ENCODE data around the gene MTURN. TPM values are rescaled to one million over a fixed set of nuclear protein-coding genes. Genes with fewer than 3 reads are reported as not detected.

The MTURN gene
- total RNA-seq, 1 experiment from 2014 or later: 2.0 TPM

GRCh38 chr7:30148951-30149459 is 14.2 kb downstream of the MTURN start:
- no peaks in the 10 kb centered on the region for H3K27me3 ChIP-seq
- no peaks in the 10 kb centered on the region for H3K36me3 ChIP-seq

GRCh38 chr7:30149640-30150272 is 15.0 kb downstream of the MTURN start:
- H3K36me3 ChIP-seq: no peaks in the 10 kb centered on the region
- no peak overlapping the region for H3K4me3 ChIP-seq
- no peak for DNase-seq
- H3K9me3 ChIP-seq: no peaks in the 10 kb centered on the region
- no peaks in the 10 kb centered on the region for H3K27me3 ChIP-seq

More at GRCh38 chr7:30148951-30149459, 14.2 kb downstream of the MTURN start:
- no peaks in the 10 kb centered on the region for H3K9me3 ChIP-seq
- DNase-seq: no peak
- no peak overlapping the region for H3K4me3 ChIP-seq

DNA sequence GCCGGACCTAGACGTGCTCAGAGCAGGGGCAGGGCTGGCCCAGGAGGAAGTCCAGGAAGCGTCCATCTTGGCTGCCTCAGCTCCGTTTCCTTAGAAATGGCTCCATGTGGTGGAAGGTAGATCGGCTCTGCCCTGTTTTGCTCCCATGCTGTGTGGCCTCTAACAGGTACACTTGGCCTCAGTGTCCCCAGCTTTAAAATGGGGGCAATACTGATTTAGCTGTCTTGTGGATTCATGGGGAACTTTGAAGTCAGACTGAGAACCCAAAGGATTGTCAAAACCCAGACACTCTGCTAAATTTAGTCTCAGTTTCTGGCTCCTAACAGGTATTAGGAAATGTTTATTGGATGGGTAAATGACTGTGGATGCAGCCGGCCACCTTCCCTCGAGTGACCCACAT is 15.9 kb downstream of the MTURN start:
- DNase-seq: no peak
- Histone ChIP-seq H3K9me3 (no peaks in the 10 kb centered on the region), H3K4me3 (no peak overlapping the region), H3K36me3 (no peaks in the 10 kb centered on the region), H3K27me3 (no peaks in the 10 kb centered on the region)

DNA sequence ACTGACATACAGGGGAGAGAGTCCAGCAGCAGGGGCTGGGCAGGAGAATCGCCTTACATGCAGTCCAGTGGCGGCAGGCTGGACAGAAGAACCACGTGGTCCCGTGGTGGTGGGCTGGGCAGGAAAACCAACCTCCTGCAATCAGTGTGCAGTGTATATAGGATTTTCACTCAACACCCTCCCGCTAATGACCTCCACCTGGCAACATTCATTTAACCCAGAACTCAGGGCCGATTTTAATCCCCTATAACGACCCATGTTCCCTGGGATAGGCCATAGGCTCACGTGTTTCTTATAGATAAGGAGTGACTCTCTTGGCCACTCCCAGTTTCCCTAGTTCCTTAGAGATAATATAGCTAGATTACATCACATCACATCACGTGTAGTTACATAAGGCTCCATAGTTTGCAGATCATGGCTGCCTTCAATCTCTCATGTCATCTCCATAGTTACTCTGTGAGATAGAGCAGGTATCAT is 19.4 kb downstream of the MTURN start:
- no peaks in the 10 kb centered on the region for H3K36me3 ChIP-seq
- no peaks in the 10 kb centered on the region for H3K9me3 ChIP-seq

DNA sequence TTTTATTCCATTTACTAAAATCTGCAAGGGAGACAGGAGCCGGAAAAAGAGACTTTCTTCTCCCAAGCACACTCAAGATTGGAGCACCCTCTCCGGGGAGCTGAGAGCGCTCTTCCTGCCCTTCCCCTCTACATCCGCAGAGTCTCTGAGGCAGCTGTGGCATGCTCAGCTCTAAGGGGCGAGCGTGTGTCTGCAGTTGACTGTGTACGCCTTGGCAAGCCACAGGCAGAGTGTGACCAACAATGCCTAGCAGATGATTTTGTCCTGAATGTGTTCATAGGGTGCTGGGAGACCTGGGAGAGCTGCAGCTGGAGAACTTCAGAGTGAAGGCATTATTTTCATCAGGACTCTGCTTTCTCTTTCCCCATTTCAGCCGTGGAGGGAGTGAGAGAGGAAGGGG is 20.7 kb downstream of the MTURN start:
- DNase-seq: no peak
- no peak overlapping the region for H3K4me3 ChIP-seq
- no peaks in the 10 kb centered on the region for H3K36me3 ChIP-seq
- H3K9me3 ChIP-seq: no peaks in the 10 kb centered on the region
- no peaks in the 10 kb centered on the region for H3K27me3 ChIP-seq

More for the DNA sequence above, 19.4 kb downstream of the MTURN start:
- no peak overlapping the region for H3K4me3 ChIP-seq
- no peaks in the 10 kb centered on the region for H3K27me3 ChIP-seq
- DNase-seq: no peak

- no peak for DNase-seq
- no peaks in the 10 kb centered on the region for H3K36me3 ChIP-seq
- no peaks in the 10 kb centered on the region for H3K9me3 ChIP-seq
- H3K4me3 ChIP-seq: no peak overlapping the region
- no peaks in the 10 kb centered on the region for H3K27me3 ChIP-seq
These were observed 22.4 kb downstream of the MTURN start for GRCh38 chr7:30157204-30157603.

GRCh38 chr7:30159163-30159562 is 24.4 kb downstream of the MTURN start:
- H3K36me3 ChIP-seq: no peaks in the 10 kb centered on the region
- no peak overlapping the region for H3K4me3 ChIP-seq
- no peaks in the 10 kb centered on the region for H3K9me3 ChIP-seq
- DNase-seq: no peak
- H3K27me3 ChIP-seq: no peaks in the 10 kb centered on the region

DNA sequence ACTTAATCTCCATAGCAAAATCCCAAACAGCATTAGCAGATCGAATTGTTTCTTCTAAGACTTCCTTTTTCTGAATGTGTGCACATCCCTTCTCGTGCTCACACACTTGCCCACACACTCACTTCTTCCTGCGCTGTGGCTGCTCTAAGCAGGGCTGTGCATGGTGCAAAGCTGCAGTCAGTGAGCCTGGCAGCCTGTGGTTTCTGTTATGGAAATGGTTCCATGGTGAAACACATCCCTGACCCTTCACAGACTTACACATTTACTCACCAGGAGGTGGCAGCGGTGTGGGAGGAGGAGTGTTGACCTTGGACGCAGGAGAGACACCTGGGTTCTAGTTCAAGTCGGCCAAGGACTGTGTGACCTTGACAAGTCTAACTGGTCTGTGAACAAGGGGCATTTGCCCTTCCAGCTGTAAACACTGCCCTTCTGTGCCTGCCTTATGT is 24.9 kb downstream of the MTURN start:
- no peak overlapping the region for H3K4me3 ChIP-seq
- H3K27me3 ChIP-seq: no peaks in the 10 kb centered on the region
- DNase-seq: no peak

DNA sequence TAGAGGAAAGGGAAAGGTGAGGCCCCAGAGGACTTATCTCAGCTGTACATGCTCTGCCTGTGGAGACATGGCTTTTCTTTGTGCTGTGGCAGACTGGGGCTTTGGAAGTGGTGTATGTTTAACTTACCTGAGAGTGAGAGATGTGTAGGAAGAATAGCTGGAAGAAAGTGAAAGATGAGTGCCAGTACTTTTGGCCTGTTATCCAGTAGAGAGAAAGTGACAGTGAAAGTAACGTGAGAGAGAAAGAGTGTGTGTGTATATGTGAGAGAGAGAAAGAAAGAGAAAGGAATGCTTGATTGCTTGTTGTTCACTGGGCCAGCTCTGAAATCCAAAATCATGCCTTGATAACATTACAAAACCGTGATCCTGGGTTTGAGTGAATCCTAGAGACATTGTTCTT is 25.5 kb downstream of the MTURN start:
- H3K27me3 ChIP-seq: no peaks in the 10 kb centered on the region
- no peak overlapping the region for H3K4me3 ChIP-seq
- H3K36me3 ChIP-seq: no peaks in the 10 kb centered on the region
- H3K9me3 ChIP-seq: no peaks in the 10 kb centered on the region
- DNase-seq: no peak

More for the DNA sequence above, 24.9 kb downstream of the MTURN start:
- Histone ChIP-seq H3K36me3 (no peaks in the 10 kb centered on the region), H3K9me3 (no peaks in the 10 kb centered on the region)

DNA sequence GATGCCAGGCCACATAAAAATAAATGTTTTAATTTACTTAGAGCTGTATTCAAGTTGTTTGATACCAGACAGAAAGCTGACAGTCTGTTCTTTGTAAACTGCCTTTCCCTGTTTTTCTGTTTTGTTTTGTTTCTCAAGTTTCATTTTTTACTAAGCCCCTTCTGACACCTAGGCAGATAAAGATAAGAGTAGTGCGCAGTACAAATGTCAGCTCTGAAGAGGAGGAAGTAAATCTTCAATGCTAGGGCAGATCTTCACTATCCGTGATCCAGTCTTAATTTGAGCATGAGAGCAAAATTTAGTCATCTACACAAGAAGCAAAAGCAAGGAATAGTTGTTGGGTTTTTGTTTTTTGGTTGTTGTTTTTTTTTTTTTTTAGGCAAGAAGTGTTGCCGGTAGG is 27.3 kb downstream of the MTURN start:
- no peak for DNase-seq
- Histone ChIP-seq H3K9me3 (no peaks in the 10 kb centered on the region), H3K36me3 (no peaks in the 10 kb centered on the region), H3K4me3 (no peak overlapping the region), H3K27me3 (no peaks in the 10 kb centered on the region)

- Histone ChIP-seq H3K27me3 (no peaks in the 10 kb centered on the region), H3K4me3 (no peak overlapping the region), H3K36me3 (no peaks in the 10 kb centered on the region), H3K9me3 (no peaks in the 10 kb centered on the region)
- DNase-seq: no peak
These were observed 27.9 kb downstream of the MTURN start for GRCh38 chr7:30162622-30163124.

DNA sequence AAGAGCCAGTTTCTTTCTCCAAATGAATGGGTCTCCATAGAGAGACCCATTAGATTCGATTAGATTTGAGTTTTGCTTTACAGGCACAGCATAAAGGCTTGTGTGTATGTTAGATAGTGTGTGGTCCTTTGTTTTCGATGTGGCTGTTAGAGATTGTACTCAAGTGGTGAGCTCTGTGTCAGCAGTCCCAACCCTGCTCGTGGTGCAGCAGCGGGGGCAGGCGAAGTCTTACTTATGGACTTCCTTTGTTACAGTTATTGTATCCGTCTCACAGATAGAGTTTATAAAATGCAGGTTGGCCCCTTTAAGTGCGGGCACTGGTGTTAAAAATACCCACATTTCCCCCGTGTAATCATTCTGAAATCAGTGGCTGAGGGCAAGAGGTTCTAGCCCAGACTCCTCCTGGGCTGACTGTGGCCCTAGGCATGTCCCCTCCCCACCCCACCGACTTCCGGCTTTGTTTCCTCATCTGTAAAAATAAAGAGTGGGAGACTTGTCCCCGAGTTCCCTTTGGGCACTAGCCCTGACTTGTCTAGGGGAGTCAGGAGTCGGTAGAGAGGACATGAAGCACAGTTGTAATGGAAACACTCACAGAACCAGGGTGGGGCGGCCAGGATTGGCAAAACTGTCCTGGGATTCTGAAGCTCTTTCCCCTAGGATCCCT is 28.6 kb downstream of the MTURN start:
- H3K36me3 ChIP-seq: no peaks in the 10 kb centered on the region
- H3K27me3 ChIP-seq: no peaks in the 10 kb centered on the region
- DNase-seq: no peak
- H3K4me3 ChIP-seq: no peak overlapping the region
- H3K9me3 ChIP-seq: no peaks in the 10 kb centered on the region

GRCh38 chr7:30164567-30164966 is 29.8 kb downstream of the MTURN start:
- Histone ChIP-seq H3K4me3 (no peak overlapping the region), H3K9me3 (no peaks in the 10 kb centered on the region), H3K27me3 (no peaks in the 10 kb centered on the region), H3K36me3 (no peaks in the 10 kb centered on the region)
- DNase-seq: no peak

- no peak overlapping the region for H3K4me3 ChIP-seq
- H3K36me3 ChIP-seq: no peaks in the 10 kb centered on the region
- no peaks in the 10 kb centered on the region for H3K9me3 ChIP-seq
- no peak for DNase-seq
- no peaks in the 10 kb centered on the region for H3K27me3 ChIP-seq
These were observed 30.8 kb downstream of the MTURN start for GRCh38 chr7:30165590-30165989.

GRCh38 chr7:30166155-30166840 is 31.5 kb downstream of the MTURN start:
- Histone ChIP-seq H3K9me3 (no peaks in the 10 kb centered on the region), H3K27me3 (no peaks in the 10 kb centered on the region), H3K4me3 (no peak overlapping the region), H3K36me3 (no peaks in the 10 kb centered on the region)
- no peak for DNase-seq

GRCh38 chr7:30166841-30167235 is 32.1 kb downstream of the MTURN start:
- H3K9me3 ChIP-seq: no peaks in the 10 kb centered on the region
- H3K36me3 ChIP-seq: no peaks in the 10 kb centered on the region
- no peak for DNase-seq
- no peaks in the 10 kb centered on the region for H3K27me3 ChIP-seq
- H3K4me3 ChIP-seq: no peak overlapping the region

GRCh38 chr7:30167901-30168300 is 33.1 kb downstream of the MTURN start:
- Histone ChIP-seq H3K9me3 (no peaks in the 10 kb centered on the region), H3K27me3 (no peaks in the 10 kb centered on the region), H3K4me3 (no peak overlapping the region), H3K36me3 (no peaks in the 10 kb centered on the region)
- DNase-seq: no peak

Measured in MG63 (cell line).